NB4 (cell line): ENCODE data around the gene TCOF1.

Experiments used
- DNase-seq: peaks from one replicate; pipeline ENCODE4 v3.0.0; 2010; ENCODE audit warnings: low read depth
- H3K4me3 ChIP-seq: one replicate; pipeline ENCODE4 v1.5.1; 2011; ENCODE audit warnings: mild to moderate bottlenecking, low read depth, low read length, moderate library complexity
- MYC ChIP-seq: IDR thresholded peaks from 2 replicates; pipeline ENCODE4 v1.6.1; 2011; ENCODE audit warnings: low read depth, low read length
- POLR2A ChIP-seq: IDR thresholded peaks from 2 replicates; pipeline ENCODE4 v1.6.1; 2011; ENCODE audit warnings: mild to moderate bottlenecking; ENCODE audit not compliant: insufficient read length; ENCODE audit errors: extremely low read depth
- TF ChIP-seq, protein P1 (sequence below): IDR thresholded peaks from 2 replicates; pipeline ENCODE4 v1.6.1; 2011; ENCODE audit warnings: low read depth, low read length
- TF ChIP-seq, protein P2 (sequence below): IDR thresholded peaks from one replicate; pipeline ENCODE4 v1.5.1; 2012; ENCODE audit warnings: low read depth, low read length

The TCOF1 gene

DNA sequence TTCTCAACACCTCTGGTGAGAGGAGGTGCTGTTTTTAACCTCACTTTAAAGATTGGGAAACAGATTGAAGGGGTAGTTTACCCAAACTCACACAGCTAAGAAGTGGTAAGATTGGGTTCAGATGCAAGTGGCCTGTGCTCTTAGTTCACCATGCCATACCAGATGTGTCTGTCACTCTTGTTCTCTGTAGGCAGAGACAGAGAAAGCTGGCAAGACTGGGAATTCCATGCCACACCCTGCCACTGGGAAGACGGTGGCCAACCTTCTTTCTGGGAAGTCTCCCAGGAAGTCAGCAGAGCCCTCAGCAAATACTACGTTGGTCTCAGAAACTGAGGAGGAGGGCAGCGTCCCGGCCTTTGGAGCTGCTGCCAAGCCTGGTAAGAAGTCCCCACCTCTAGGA, 11.0 kb downstream of the TCOF1 start:
- TF ChIP-seq, protein P1, sequence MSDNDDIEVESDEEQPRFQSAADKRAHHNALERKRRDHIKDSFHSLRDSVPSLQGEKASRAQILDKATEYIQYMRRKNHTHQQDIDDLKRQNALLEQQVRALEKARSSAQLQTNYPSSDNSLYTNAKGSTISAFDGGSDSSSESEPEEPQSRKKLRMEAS = no peak
- TF ChIP-seq MYC (no peak), POLR2A (no peak)
- TF ChIP-seq, protein P2, sequence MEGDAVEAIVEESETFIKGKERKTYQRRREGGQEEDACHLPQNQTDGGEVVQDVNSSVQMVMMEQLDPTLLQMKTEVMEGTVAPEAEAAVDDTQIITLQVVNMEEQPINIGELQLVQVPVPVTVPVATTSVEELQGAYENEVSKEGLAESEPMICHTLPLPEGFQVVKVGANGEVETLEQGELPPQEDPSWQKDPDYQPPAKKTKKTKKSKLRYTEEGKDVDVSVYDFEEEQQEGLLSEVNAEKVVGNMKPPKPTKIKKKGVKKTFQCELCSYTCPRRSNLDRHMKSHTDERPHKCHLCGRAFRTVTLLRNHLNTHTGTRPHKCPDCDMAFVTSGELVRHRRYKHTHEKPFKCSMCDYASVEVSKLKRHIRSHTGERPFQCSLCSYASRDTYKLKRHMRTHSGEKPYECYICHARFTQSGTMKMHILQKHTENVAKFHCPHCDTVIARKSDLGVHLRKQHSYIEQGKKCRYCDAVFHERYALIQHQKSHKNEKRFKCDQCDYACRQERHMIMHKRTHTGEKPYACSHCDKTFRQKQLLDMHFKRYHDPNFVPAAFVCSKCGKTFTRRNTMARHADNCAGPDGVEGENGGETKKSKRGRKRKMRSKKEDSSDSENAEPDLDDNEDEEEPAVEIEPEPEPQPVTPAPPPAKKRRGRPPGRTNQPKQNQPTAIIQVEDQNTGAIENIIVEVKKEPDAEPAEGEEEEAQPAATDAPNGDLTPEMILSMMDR = no peak
- no peak for DNase-seq
- H3K4me3 ChIP-seq = no peak overlapping the region

DNA sequence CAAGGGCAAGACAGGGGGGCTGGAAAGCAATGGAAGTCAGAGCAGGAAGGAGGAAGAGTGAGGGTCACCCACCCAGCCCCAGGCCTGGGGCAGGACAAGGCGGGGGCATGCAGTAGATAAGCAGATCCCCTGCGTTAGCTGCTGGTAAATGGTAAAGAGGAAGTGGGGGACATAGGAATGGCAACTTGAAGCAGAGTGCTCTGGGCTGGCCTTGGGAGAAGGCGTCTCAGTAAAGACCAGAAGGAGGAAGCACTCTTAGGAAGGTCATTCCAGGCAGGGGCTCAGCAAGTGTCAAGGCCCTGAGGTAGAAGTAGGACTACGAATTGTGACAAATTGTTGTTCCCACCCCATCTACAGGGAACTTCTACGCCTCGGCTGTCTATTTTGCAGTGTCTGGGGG, 15.1 kb downstream of the TCOF1 start:
- TF ChIP-seq POLR2A (no peak), MYC (no peak)
- TF ChIP-seq, protein P1 = no peak
- TF ChIP-seq, protein P2 = no peak
- DNase-seq = peak; percentile 38
- no peak overlapping the region for H3K4me3 ChIP-seq

DNA sequence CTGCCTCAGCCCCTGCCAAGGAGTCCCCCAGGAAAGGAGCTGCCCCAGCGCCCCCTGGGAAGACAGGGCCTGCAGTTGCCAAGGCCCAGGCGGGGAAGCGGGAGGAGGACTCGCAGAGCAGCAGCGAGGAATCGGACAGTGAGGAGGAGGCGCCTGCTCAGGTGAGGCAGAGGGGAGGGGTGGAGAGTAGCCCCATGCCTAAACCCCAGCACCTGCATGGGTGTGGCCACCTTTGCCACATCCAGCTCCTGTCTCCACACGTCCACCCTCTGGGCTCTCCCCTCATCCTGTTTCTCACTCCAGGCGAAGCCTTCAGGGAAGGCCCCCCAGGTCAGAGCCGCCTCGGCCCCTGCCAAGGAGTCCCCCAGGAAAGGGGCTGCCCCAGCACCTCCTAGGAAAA, 17.2 kb downstream of the TCOF1 start:
- DNase-seq = no peak
- TF ChIP-seq, protein P2 = no peak
- TF ChIP-seq MYC (no peak), POLR2A (no peak)
- TF ChIP-seq, protein P1 = no peak
- H3K4me3 ChIP-seq = no peak overlapping the region

DNA sequence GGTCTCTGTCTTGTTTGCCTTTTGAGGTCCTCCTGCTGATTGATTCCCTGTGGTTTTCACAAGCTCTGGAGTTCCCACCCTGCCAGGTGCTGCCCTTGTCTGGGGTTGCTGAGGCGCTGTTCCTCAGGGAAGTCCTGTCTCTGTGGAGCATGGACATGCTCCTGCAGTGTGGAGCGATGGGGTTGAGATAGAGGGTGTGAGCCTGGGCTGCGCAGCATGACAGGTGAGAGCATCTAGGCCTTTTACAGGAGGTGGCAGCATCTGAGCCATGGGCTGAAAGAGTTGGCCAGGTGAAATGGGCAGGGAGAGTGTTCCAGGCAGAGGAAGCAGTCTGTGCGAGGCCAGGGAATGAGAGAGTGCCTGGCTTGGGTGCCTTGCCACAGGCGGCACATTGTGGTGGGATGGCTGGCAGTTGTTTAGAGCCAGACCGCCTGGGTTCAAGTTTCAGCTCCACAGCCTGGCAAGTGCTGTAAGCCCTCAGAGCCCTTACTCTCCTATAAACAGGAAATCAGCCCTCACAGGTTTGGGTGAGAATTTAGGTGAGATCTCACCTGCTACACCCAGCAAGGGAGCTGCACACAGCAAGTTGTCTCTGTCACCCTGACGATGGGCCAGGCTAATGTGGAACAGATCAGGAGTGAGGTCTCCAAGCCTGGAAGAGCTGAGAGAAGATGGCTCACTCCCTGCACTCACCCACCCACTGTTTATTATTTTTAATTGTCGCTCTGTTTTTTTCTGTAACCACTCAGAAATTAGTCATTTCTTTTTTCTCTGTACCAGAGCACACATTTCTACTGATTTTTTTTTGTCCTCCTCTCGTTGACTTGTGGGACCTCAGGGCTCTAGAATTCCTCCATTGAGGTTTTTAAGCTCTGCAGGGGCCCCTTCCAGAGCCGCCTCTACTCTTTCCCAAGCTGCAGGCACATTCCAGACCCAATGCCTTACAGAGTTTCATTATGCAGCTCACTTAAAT, 19.6 kb downstream of the TCOF1 start:
- no peak overlapping the region for H3K4me3 ChIP-seq
- TF ChIP-seq MYC = no peak
- DNase-seq = no peak

DNA sequence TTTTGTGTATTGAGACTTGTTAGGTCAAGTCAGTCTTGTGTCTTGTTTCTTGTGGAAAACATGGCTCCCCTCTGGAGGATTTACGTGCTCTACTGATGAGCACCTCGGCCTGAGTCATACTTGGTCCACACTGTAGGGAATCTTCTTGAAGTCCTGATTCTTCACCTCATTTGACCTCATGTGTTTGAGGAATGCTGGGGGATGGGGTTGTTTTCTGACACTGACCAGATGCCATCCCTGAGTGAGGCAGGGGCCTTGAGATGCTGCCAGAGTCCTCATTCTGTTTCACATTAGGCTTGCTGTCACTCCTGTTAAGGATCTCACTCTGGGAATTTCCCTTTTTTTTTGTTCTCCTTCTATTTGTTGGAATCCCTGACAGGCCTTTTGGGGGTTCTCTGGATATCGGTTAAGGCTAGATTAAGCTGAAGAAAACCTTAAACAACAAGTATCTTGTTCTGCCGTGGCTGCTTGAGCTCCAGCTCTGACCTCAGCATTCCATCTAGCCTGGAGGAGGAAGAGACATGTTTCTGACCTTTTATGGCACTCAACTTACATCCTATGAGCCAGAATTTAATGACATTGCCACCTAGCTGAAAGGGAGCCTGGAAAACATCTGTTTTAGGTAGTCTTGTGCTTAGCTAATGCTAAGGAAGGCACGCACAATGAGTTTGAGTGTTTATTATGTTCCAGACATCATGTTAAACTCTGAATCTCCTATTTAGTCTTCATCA, 20.6 kb downstream of the TCOF1 start:
- TF ChIP-seq, protein P1 = no peak
- TF ChIP-seq, protein P2 = no peak
- TF ChIP-seq POLR2A (no peak), MYC (no peak)
- DNase-seq = no peak
- H3K4me3 ChIP-seq = no peak overlapping the region

DNA sequence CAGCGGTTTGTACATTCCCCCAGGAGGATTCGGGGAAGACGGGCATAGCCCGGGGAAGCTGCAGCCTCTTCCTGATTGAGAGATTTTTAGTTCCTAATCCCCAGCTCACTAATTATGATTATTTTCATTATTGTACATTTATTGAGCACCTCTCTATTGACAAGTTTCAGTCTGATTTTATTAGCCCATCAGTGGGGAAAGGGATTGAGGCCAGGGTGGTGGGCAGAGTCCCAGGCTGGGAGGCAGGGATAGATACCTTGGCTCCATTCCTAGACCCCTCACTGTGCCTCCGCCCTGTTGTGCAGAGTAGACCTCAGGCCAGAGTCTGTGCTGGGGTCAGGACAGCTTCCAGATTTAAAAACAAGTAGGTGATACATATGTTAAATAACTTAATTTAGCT, 27.2 kb downstream of the TCOF1 start:
- no peak for DNase-seq
- TF ChIP-seq MYC (no peak), POLR2A (no peak)
- TF ChIP-seq, protein P1 = no peak
- TF ChIP-seq, protein P2 = no peak
- no peak overlapping the region for H3K4me3 ChIP-seq
